Lung (tissue), 12 donors: Measurements from ENCODE around the gene OLIG2. TPM values are rescaled to one million over a fixed set of nuclear protein-coding genes. Genes with fewer than 3 reads are reported as not detected.

Experiments
- ATAC-seq: fragments of 200-7000 bp; cut with Tn5 transposase; one replicate; pipeline ENCODE4 v1.9.1; 2020; ENCODE audit warnings: moderate number of reproducible peaks; ENCODE audit not compliant: insufficient read depth, low FRiP score
- DNase-seq, 3 donors: peaks; one replicate each; pipeline ENCODE4 v3.0.0-alpha.2; 2013 to 2017
- H3K27ac ChIP-seq, 2 donors: one replicate each; pipeline ENCODE4 v1.5.1; 2013; ENCODE audit warnings: mild to moderate bottlenecking in 2 of 2, moderate library complexity in 2 of 2, control low read depth in 1 of 2, inconsistent platforms in 1 of 2, low read depth in 1 of 2, low read length in 1 of 2
- H3K27me3 ChIP-seq, 3 donors: one replicate each; pipeline ENCODE4 v1.5.1; 2013; ENCODE audit warnings: low read length in 2 of 3; ENCODE audit not compliant: control insufficient read depth in 3 of 3, insufficient read depth in 3 of 3
- H3K36me3 ChIP-seq, 4 donors: one replicate each; pipeline ENCODE4 v1.5.1; 2013; ENCODE audit warnings: low read length in 4 of 4, mild to moderate bottlenecking in 1 of 4, moderate library complexity in 1 of 4; ENCODE audit not compliant: control insufficient read depth in 4 of 4, insufficient read depth in 4 of 4
- H3K4me1 ChIP-seq, 5 donors: one replicate each; pipeline ENCODE4 v1.5.1; 2013; ENCODE audit warnings: low read length in 5 of 5, mild to moderate bottlenecking in 2 of 5, moderate library complexity in 1 of 5; ENCODE audit not compliant: control insufficient read depth in 5 of 5, insufficient read depth in 5 of 5
- H3K4me3 ChIP-seq: one replicate; pipeline ENCODE4 v1.5.1; 2013; ENCODE audit warnings: mild to moderate bottlenecking, control low read depth, moderate library complexity
- H3K9ac ChIP-seq, 2 donors: one replicate each; pipeline ENCODE4 v1.5.1; 2013; ENCODE audit warnings: low read length in 2 of 2, control low read depth in 1 of 2; ENCODE audit not compliant: insufficient read depth in 1 of 2
- H3K9me3 ChIP-seq, 4 donors: one replicate each; pipeline ENCODE4 v1.5.1; 2013; ENCODE audit warnings: low read length in 3 of 4, mild to moderate bottlenecking in 1 of 4, moderate library complexity in 1 of 4; ENCODE audit not compliant: control insufficient read depth in 4 of 4, insufficient read depth in 3 of 4
- WGBS, 2 donors: extraction: QIAGEN DNeasy Blood & Tissue Kit; methylation state at CpG; one replicate each; pipeline ENCODE4 v1.1.7; 2013; 5-methylcytosine and 5-hydroxymethylcytosine counted together
- polyA plus RNA-seq, 2 donors: library from polyadenylated mRNA; stranded (reverse); fragments of 200-250 nt; gene quantifications; one replicate each; pipeline ENCODE4 v1.2.1, GENCODE V29; 2013
- total RNA-seq, 2 donors: library from RNA; depleted of rRNA in 1 of 2; stranded (reverse); fragments of >200 nt in 1 of 2; gene quantifications; one replicate each; pipeline ENCODE4 v1.2.1, GENCODE V29; 2014 to 2021
- TF ChIP-seq, protein P1 (sequence below): IDR thresholded peaks from 2 replicates; pipeline ENCODE4 v1.5.1; 2012; ENCODE audit warnings: mild to moderate bottlenecking; ENCODE audit errors: control extremely low read depth, extremely low read depth
- donor health status: control.
- donor health status: control.
- donor health status: Bipolar disorder and iron deficiency.
- donor health status: healthy.
- donor health status: DM: yes; HTN: yes; CAD: no.

OLIG2 gene
- total and polyA plus RNA-seq, 4 donors = 0.04 to 1.3 (median 0.63) TPM

DNA sequence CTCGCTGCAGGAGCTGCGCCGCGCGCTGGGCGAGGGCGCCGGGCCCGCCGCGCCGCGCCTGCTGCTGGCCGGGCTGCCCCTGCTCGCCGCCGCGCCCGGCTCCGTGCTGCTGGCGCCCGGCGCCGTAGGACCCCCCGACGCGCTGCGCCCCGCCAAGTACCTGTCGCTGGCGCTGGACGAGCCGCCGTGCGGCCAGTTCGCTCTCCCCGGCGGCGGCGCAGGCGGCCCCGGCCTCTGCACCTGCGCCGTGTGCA is 44.9 kb downstream of the OLIG2 start:
- WGBS, 2 donors = 0 to 1% methylated on average over 22 to 44 of the region's 44 CpGs
- ATAC-seq = no peak
- Histone ChIP-seq H3K36me3 (no peaks in the 10 kb centered on the region), H3K4me1 (peaks cover 2 to 20% (median 5%) of the 10 kb centered on the region in 5 donors), H3K9me3 (peaks cover 0 to 9% (median 6%) of the 10 kb centered on the region in 4 donors), H3K9ac (no peak overlapping the region), H3K4me3 (no peak overlapping the region), H3K27ac (no peak overlapping the region), H3K27me3 (peaks cover 18 to 89% (median 83%) of the 10 kb centered on the region in 3 donors)
- no peak for DNase-seq
- TF ChIP-seq, protein P1, sequence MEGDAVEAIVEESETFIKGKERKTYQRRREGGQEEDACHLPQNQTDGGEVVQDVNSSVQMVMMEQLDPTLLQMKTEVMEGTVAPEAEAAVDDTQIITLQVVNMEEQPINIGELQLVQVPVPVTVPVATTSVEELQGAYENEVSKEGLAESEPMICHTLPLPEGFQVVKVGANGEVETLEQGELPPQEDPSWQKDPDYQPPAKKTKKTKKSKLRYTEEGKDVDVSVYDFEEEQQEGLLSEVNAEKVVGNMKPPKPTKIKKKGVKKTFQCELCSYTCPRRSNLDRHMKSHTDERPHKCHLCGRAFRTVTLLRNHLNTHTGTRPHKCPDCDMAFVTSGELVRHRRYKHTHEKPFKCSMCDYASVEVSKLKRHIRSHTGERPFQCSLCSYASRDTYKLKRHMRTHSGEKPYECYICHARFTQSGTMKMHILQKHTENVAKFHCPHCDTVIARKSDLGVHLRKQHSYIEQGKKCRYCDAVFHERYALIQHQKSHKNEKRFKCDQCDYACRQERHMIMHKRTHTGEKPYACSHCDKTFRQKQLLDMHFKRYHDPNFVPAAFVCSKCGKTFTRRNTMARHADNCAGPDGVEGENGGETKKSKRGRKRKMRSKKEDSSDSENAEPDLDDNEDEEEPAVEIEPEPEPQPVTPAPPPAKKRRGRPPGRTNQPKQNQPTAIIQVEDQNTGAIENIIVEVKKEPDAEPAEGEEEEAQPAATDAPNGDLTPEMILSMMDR = no peak

DNA sequence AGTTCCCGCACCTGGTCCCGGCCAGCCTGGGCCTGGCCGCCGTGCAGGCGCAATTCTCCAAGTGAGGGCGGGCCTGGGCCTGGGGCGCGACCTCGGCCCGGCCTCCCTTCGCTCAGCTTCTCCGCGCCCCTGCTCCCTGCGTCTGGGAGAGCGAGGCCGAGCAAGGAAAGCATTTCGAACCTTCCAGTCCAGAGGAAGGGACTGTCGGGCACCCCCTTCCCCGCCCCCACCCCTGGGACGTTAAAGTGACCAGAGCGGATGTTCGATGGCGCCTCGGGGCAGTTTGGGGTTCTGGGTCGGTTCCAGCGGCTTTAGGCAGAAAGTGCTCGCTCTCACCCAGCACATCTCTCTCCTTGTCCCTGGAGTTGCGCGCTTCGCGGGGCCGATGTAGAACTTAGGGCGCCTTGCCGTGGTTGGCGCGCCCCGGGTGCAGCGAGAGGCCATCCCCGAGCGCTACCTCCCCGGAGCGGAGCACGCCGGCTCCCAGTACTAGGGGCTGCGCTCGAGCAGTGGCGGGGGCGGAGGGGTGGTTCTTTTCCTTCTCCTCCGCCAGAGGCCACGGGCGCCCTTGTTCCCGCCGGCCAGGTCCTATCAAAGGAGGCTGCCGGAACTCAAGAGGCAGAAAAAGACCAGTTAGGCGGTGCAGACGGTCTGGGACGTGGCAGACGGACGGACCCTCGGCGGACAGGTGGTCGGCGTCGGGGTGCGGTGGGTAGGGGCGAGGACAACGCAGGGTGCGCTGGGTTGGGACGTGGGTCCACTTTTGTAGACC is 45.4 kb downstream of the OLIG2 start:
- peak; percentile 16 to 30 (median 25) for DNase-seq
- Histone ChIP-seq H3K27ac (no peak overlapping the region), H3K9ac (no peak overlapping the region), H3K9me3 (peaks cover 0 to 9% (median 6%) of the 10 kb centered on the region in 4 donors), H3K36me3 (no peaks in the 10 kb centered on the region), H3K4me1 (peaks cover 2 to 20% (median 5%) of the 10 kb centered on the region in 5 donors), H3K4me3 (no peak overlapping the region), H3K27me3 (peaks cover 18 to 89% (median 79%) of the 10 kb centered on the region in 3 donors)
- TF ChIP-seq, protein P1 = no peak
- 2% methylated on average over 65 to 69 of the region's 69 CpGs for WGBS, 2 donors
- ATAC-seq = no peak

DNA sequence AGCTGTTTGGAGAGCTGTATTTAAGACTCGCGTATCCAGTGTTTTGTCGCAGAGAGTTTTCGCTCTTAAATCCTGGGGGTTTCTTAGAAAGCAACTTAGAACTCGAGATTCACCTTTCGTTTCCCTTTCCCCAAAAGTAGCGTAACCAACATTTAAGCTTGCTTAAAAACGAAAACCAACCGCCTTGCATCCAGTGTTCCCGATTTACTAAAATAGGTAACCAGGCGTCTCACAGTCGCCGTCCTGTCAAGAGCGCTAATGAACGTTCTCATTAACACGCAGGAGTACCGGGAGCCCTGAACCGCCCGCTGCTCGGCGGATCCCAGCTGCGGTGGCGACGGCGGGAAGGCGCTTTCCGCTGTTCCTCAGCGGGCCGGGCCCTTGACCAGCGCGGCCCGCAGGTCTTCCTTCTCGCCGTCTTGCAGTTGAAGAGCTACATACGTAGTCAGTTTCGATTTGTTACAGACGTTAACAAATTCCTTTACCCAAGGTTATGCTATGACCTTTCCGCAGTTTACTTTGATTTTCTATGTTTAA is 46.1 kb downstream of the OLIG2 start:
- H3K9me3 ChIP-seq = peaks cover 0 to 7% (median 6%) of the 10 kb centered on the region in 4 donors
- peak overlapping the region; percentile 29 for H3K4me3 ChIP-seq
- peaks cover 2 to 20% (median 5%) of the 10 kb centered on the region in 5 donors for H3K4me1 ChIP-seq
- no peak overlapping the region for H3K9ac ChIP-seq
- TF ChIP-seq, protein P1 = no peak
- H3K27me3 ChIP-seq = peaks cover 14 to 89% (median 77%) of the 10 kb centered on the region in 3 donors
- H3K36me3 ChIP-seq = no peaks in the 10 kb centered on the region
- DNase-seq = peak; percentile 26 to 48 (median 46)
- H3K27ac ChIP-seq = no peak overlapping the region
- 2 to 3% methylated on average over 38 of the region's 38 CpGs for WGBS, 2 donors
- ATAC-seq = no peak
